ENCODE results near the gene STARD7. TPM values are rescaled to one million over a fixed set of nuclear protein-coding genes. Genes with fewer than 3 reads are reported as not detected.

Gene STARD7
- total and polyA plus RNA-seq, 2 of the 13 experiments (the other 11 are each of a cell fraction or from before 2014, with no cell fraction given): 88.2 to 300 TPM

GRCh38 chr2:96208143-96209010 lies at the start of gene STARD7 (continued):
- no peak for TF ChIP-seq ZBTB40 (IDR thresholded peaks at IDR 0.05)
- peak; percentile 79; the same call in 1 of the 2 replicates for TF ChIP-seq ZBTB40 (CRISPR knock-in tag; IDR thresholded peaks at IDR 0.05)
- peak; percentile 69 for TF ChIP-seq ZNF431 (CRISPR knock-in tag; IDR thresholded peaks at IDR 0.05; ENCODE audit: borderline replicate concordance, low read depth)
- TF ChIP-seq ASH2L (IDR thresholded peaks at IDR 0.05; ENCODE audit: insufficient read length, low read depth, low read length): peak; percentile 66
- TF ChIP-seq GPN1 (CRISPR knock-in tag; IDR thresholded peaks at IDR 0.05; ENCODE audit: borderline replicate concordance): peak; percentile 28; the same call in 1 of the 2 replicates
- TF ChIP-seq CREBL2 (CRISPR knock-in tag; IDR thresholded peaks at IDR 0.05; ENCODE audit: borderline replicate concordance): peak; percentile 94
- TF ChIP-seq NR0B2 (CRISPR knock-in tag; IDR thresholded peaks at IDR 0.05): peak; percentile 66; the same call in 1 of the 2 replicates
- TF ChIP-seq RXRB (CRISPR knock-in tag; IDR thresholded peaks at IDR 0.05; ENCODE audit: borderline replicate concordance): peak; percentile 38; the same call in 1 of the 2 replicates
- TF ChIP-seq ZNF543 (CRISPR knock-in tag; IDR thresholded peaks at IDR 0.05): peak; percentile 97
- TF ChIP-seq ZNF737 (CRISPR knock-in tag; IDR thresholded peaks at IDR 0.05; ENCODE audit: borderline replicate concordance): 0 out of 2 replicates have a peak, but pooled peaks have one; percentile 22
- 0 out of 2 replicates have a peak, but pooled peaks have one; percentile 42 for TF ChIP-seq HNRNPUL1 (IDR thresholded peaks at IDR 0.05; ENCODE audit: low read depth, low read length)
- TF ChIP-seq SMAD3 (CRISPR knock-in tag; IDR thresholded peaks at IDR 0.05): no peak; the same call in 1 of the 2 replicates
- TF ChIP-seq ZMYM3 (CRISPR knock-in tag; IDR thresholded peaks at IDR 0.05): no peak
- peak; percentile 86 for TF ChIP-seq KDM2A (CRISPR knock-in tag; IDR thresholded peaks at IDR 0.05; ENCODE audit: borderline replicate concordance, low read depth)
- peak; percentile 94 for TF ChIP-seq TBX2 (CRISPR knock-in tag; IDR thresholded peaks at IDR 0.05; ENCODE audit: borderline replicate concordance)
- TF ChIP-seq BCL6 (CRISPR knock-in tag; IDR thresholded peaks at IDR 0.05): peak; percentile 37; the same call in 1 of the 2 replicates
- peak; percentile 69 for TF ChIP-seq KDM5A (IDR thresholded peaks at IDR 0.05; ENCODE audit: borderline replicate concordance, low read length)
- no peak for TF ChIP-seq NCOA5 (CRISPR knock-in tag; IDR thresholded peaks at IDR 0.05)
- TF ChIP-seq ZNF296 (CRISPR knock-in tag; conservative IDR thresholded peaks at IDR 0.05): peak; percentile 79; the same call in 1 of the 2 replicates
